ENCODE measurements around the gene ANXA6.

Gene ANXA6

DNA sequence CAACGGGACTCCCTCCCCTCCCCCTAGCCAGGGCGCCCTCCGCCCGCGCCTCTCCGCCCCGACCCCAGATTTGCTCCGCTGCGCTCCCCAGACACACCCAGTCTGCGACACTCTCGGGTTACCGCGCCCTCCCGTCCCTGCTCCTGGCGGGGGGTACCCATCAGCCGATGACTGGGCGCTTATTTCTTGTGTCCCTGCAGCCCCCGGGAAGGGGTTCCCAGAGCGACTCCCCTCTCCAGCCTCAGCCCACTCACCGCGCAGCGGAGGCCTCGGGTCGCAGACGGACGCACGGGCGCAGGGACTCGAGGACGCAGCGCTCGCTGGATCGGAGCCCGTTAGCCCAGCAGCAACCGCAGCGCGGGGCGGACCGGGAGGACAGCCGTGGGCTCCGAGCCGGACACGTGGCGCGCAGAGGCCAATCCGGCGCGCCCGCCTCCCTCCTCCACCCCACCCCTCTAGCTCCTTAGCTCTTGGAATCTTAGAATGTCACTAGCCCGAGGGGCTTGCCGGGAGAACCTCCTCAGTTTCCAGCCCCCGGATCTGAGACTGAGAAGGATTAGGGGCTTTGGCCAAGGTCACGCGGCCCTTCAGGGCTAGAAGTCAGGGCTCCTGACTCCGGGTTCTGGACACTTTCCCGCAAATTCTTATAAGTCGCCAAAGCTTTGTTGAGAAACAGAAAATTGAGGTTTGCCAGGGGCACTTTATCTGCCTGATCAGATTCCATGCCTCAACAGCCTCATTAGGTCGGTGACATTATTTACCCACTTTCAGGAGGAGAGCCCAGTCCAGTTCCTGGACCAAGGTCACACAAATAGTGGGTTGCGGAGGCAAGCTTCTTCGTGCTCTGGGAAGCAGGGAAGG is at the start of gene ANXA6:
TSS of gene ANXA6 (minus strand) at position 354 of the 861 bp plus-strand sequence. CDS start 9,878 bp downstream, outside the sequence.
- H3K27ac ChIP-seq, result peak within 1 kb of the TSS; percentile 58; the same call in 1 of the 2 replicates

GRCh38 chr5:151205411-151205810 is 47.8 kb upstream of the ANXA6 start:
- TF ChIP-seq CTCF (conservative IDR thresholded peaks at IDR 0.05), result no peak
- H3K27ac ChIP-seq, result no peak overlapping the region

More for the DNA sequence above, at the start of gene ANXA6:
- no peak for TF ChIP-seq CTCF (conservative IDR thresholded peaks at IDR 0.05)

DNA sequence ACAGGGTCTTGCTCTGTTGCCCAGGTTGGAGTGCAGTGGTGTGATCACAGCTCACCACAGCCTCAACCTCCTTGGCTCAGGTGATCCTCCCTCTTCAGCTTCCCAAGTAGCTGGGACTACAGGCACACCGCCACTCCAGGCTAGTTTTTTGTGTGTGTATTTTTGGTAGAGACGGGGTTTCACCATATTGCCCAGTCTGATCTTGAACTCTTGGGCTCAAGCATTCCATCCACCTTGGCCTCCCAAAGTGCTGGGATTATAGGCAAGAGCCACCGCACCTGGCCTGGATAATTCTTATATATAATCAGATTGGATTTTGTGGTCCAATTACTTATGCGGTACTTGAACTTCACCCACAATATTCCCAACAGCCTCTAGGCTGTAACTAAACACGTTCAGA is 46.5 kb upstream of the ANXA6 start:
- TF ChIP-seq CTCF (conservative IDR thresholded peaks at IDR 0.05), result no peak
- H3K27ac ChIP-seq, result no peak overlapping the region

GRCh38 chr5:151202381-151203139 is 45.0 kb upstream of the ANXA6 start:
- no peak overlapping the region for H3K27ac ChIP-seq
- TF ChIP-seq CTCF (conservative IDR thresholded peaks at IDR 0.05), result no peak

DNA sequence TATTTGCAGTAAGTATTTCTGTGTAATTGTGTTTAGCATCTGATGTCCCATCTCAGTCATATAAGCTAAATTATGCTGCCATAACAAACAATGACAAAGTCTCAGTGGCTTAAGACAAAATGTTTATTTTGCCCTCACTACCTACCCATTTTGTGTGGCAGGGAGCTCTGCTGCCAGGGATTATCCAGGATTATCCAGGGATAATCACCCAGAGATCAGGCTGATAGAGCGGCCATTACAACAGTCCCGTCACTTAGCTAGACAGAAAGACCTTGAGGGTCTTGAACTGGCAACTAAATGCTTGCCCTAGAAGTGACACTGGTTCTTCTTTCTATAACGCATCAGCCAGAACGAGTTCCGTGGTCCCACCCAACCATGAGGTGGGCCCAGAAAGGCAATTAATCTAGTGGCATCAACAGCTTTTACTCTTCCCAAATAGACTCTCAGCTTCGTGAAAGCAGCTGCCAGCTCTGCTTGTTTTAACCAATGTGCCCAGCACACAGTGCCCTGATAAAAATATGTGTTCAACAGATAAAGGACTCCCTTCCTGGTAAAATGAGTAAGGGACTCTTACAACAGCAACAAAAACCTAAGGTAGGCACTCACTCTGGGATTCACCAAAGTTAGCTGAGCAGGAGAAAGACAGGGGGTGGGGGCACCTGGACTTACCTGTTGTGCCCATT is 43.5 kb upstream of the ANXA6 start:
- H3K27ac ChIP-seq, result no peak overlapping the region
- no peak for TF ChIP-seq CTCF (conservative IDR thresholded peaks at IDR 0.05)

DNA sequence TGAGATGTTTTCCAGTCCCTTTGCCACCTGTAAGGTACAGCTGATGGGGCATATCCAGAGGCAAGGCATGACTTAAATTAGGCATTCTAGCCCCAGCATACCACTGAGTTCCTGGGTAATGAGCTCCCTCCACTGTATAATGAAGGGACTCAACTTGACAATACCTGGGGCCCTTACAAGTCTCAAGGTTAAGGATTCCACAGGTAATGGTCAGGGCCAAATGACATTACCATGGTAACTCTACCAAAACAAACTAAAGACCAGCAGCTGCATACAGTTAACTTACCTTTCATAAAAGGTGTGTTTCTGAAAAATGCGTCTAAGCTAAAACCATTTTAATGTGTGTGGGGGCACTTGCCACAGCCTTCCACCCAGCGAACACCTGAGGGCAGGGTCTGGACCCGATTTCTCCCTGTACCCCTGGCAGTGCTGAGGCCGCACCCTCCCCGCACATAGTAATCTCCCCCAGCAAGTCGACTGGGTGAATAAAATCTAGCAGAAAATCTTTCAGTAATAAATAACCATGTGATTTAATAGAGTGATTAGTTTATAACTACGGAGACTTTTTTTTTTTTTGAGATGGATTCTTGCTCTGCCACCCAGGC is 42.1 kb upstream of the ANXA6 start:
- TF ChIP-seq CTCF (conservative IDR thresholded peaks at IDR 0.05), result no peak
- no peak overlapping the region for H3K27ac ChIP-seq

All from VCaP (cell line).